ENCODE measurements around the gene FAM222B.

DNA sequence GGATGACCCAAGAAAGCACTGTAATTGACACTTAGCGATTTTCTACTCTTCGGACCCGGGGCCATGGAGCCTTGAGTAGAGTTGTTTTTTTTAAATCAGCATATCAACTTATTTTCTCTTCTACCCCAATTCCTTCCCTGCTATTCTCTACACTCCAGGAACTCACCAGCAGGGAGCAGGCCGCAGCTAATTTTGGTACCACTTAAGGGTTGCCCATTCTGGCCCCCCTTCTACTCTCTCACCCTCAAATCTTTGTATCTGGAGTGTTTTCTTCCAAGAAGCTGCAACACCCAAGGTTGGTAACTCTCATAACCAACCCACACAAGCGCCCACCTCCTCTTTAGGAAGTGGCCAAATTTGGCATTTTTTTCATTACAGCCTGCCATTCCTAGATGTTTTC, 6.7 kb upstream of the FAM222B start:
- TF ChIP-seq, protein P1, sequence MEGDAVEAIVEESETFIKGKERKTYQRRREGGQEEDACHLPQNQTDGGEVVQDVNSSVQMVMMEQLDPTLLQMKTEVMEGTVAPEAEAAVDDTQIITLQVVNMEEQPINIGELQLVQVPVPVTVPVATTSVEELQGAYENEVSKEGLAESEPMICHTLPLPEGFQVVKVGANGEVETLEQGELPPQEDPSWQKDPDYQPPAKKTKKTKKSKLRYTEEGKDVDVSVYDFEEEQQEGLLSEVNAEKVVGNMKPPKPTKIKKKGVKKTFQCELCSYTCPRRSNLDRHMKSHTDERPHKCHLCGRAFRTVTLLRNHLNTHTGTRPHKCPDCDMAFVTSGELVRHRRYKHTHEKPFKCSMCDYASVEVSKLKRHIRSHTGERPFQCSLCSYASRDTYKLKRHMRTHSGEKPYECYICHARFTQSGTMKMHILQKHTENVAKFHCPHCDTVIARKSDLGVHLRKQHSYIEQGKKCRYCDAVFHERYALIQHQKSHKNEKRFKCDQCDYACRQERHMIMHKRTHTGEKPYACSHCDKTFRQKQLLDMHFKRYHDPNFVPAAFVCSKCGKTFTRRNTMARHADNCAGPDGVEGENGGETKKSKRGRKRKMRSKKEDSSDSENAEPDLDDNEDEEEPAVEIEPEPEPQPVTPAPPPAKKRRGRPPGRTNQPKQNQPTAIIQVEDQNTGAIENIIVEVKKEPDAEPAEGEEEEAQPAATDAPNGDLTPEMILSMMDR (IDR thresholded peaks at IDR 0.05): no peak
- no peak for TF ChIP-seq POLR2A (IDR thresholded peaks at IDR 0.05)
- TF ChIP-seq POLR2AphosphoS5 (IDR thresholded peaks at IDR 0.05): no peak
- TF ChIP-seq EP300 (IDR thresholded peaks at IDR 0.05; ENCODE audit: low read depth): no peak
